ENCODE results near the gene CAMK2D. TPM values are rescaled to one million over a fixed set of nuclear protein-coding genes. Genes with fewer than 3 reads are reported as not detected.
A peak's percentile ranks its signal among the peaks of the same experiment; 100 is the strongest.

CAMK2D gene
- total and polyA plus RNA-seq, 2 donors from 2014 or later: 9.1 to 34.7 TPM

- Histone ChIP-seq H3K4me3 (ENCODE audit: low read length in 3 of 3) (no peak overlapping the region), H3K4me1 (ENCODE audit: control insufficient read depth in 2 of 3, insufficient read depth in 2 of 3, low read depth in 1 of 3, low read length in 3 of 3) (peaks cover 0 to 3% (median 0%) of the 10 kb centered on the region in 3 donors), H3K27ac (ENCODE audit: low read depth in 2 of 2, low read length in 2 of 2) (peak overlapping the region; percentile 14 to 55), H3K9me3 (ENCODE audit: control insufficient read depth in 2 of 3, insufficient read depth in 1 of 3, low read length in 3 of 3) (no peaks in the 10 kb centered on the region), H3K36me3 (ENCODE audit: control insufficient read depth in 2 of 3, insufficient read depth in 3 of 3, low read length in 3 of 3) (peaks cover 0 to 2% (median 0%) of the 10 kb centered on the region in 3 donors), H3K27me3 (ENCODE audit: control insufficient read depth, insufficient read depth, low read length) (no peaks in the 10 kb centered on the region), H3K9ac (ENCODE audit: low read length in 3 of 3) (no peak overlapping the region)
- FAIRE-seq: no peak
- DNase-seq: peak in 2 of 5 donors; percentile 32 to 86
- intact Hi-C loops (cut with DNase I): no loop called here
- TF ChIP-seq, protein P1, sequence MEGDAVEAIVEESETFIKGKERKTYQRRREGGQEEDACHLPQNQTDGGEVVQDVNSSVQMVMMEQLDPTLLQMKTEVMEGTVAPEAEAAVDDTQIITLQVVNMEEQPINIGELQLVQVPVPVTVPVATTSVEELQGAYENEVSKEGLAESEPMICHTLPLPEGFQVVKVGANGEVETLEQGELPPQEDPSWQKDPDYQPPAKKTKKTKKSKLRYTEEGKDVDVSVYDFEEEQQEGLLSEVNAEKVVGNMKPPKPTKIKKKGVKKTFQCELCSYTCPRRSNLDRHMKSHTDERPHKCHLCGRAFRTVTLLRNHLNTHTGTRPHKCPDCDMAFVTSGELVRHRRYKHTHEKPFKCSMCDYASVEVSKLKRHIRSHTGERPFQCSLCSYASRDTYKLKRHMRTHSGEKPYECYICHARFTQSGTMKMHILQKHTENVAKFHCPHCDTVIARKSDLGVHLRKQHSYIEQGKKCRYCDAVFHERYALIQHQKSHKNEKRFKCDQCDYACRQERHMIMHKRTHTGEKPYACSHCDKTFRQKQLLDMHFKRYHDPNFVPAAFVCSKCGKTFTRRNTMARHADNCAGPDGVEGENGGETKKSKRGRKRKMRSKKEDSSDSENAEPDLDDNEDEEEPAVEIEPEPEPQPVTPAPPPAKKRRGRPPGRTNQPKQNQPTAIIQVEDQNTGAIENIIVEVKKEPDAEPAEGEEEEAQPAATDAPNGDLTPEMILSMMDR (IDR thresholded peaks at IDR 0.05; ENCODE audit: borderline replicate concordance, extremely low read depth, insufficient read depth): no peak
Measured at GRCh38 chr4:113468165-113469022, 293.1 kb downstream of the CAMK2D start.

DNA sequence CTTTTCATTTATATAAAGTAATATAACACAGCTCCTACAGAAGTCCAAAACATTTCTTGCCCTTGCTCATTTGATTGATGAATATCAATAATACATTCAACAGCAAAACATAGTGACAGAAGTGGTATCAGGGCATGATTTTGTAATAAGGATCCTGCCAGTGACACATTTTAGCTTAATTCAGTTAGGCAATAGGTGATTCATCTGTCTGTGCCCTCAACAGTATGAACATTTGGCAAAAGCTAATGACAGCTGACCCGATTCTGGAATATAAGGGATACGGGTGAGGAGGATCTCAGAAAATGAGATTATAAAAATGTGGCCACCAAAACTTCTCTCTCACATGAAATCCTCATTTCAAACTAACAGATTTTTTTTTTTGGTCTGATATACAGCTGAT, 294.0 kb downstream of the CAMK2D start:
- no peak for FAIRE-seq
- peaks cover 0 to 3% (median 0%) of the 10 kb centered on the region in 3 donors for H3K4me1 ChIP-seq (ENCODE audit: control insufficient read depth in 2 of 3, insufficient read depth in 2 of 3, low read depth in 1 of 3, low read length in 3 of 3)

GRCh38 chr4:113462286-113462685, 299.3 kb downstream of the CAMK2D start:
- DNase-seq (no peak), FAIRE-seq (no peak)
- Histone ChIP-seq H3K27ac (ENCODE audit: low read depth in 2 of 2, low read length in 2 of 2) (no peak overlapping the region), H3K4me3 (ENCODE audit: low read length in 3 of 3) (no peak overlapping the region), H3K9me3 (ENCODE audit: control insufficient read depth in 2 of 3, insufficient read depth in 1 of 3, low read length in 3 of 3) (no peaks in the 10 kb centered on the region), H3K4me1 (ENCODE audit: control insufficient read depth in 2 of 3, insufficient read depth in 2 of 3, low read depth in 1 of 3, low read length in 3 of 3) (no peaks in the 10 kb centered on the region), H3K36me3 (ENCODE audit: control insufficient read depth in 2 of 3, insufficient read depth in 3 of 3, low read length in 3 of 3) (peaks cover 0 to 4% (median 2%) of the 10 kb centered on the region in 3 donors), H3K27me3 (ENCODE audit: control insufficient read depth, insufficient read depth, low read length) (no peaks in the 10 kb centered on the region), H3K9ac (ENCODE audit: low read length in 3 of 3) (no peak overlapping the region)
- TF ChIP-seq, protein P1 (IDR thresholded peaks at IDR 0.05; ENCODE audit: borderline replicate concordance, extremely low read depth, insufficient read depth): no peak
- intact Hi-C loops (cut with DNase I): no loop called here

More for the DNA sequence above, 294.0 kb downstream of the CAMK2D start:
- TF ChIP-seq, protein P1 (IDR thresholded peaks at IDR 0.05; ENCODE audit: borderline replicate concordance, extremely low read depth, insufficient read depth): no peak
- Histone ChIP-seq H3K4me3 (ENCODE audit: low read length in 3 of 3) (no peak overlapping the region), H3K9me3 (ENCODE audit: control insufficient read depth in 2 of 3, insufficient read depth in 1 of 3, low read length in 3 of 3) (no peaks in the 10 kb centered on the region), H3K9ac (ENCODE audit: low read length in 3 of 3) (no peak overlapping the region), H3K27ac (ENCODE audit: low read depth in 2 of 2, low read length in 2 of 2) (no peak overlapping the region), H3K27me3 (ENCODE audit: control insufficient read depth, insufficient read depth, low read length) (no peaks in the 10 kb centered on the region), H3K36me3 (ENCODE audit: control insufficient read depth in 2 of 3, insufficient read depth in 3 of 3, low read length in 3 of 3) (peaks cover 0 to 2% (median 0%) of the 10 kb centered on the region in 3 donors)
- intact Hi-C loops (cut with DNase I): no loop called here
- DNase-seq: no peak
